Measurements from ENCODE around the gene SLC25A42. TPM values are rescaled to one million over a fixed set of nuclear protein-coding genes. Genes with fewer than 3 reads are reported as not detected.
A peak's percentile ranks its signal among the peaks of the same experiment; 100 is the strongest.

The SLC25A42 gene
- total RNA-seq, 1 donor from 2014 or later: 27.2 TPM

DNA sequence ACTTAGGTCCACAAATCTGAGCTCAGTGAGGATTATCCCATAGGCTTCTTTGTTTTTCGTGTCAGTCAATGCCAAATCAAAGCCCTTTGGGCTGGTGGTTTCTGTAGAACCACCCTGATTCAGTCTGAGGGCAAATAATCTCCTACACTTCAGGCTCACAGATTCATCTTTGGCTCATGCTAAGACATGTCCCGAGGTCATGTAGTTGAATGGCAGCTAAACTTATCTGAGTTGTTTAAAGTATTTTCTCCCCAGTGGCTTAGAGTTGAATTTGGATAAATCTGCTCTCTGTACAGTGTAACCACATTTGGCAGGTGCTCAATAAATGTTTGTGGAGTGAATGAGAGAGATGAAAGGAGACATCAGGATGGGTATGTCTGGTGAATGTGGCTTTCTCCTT lies 13.1 kb upstream of the SLC25A42 start:
- DNase-seq: no peak
- H3K36me3 ChIP-seq: peaks cover 54% of the 10 kb centered on the region
- H3K9me3 ChIP-seq (replicated peaks): no peaks in the 10 kb centered on the region
- no peaks in the 10 kb centered on the region for H3K4me1 ChIP-seq
- no peaks in the 10 kb centered on the region for H3K27me3 ChIP-seq (ENCODE audit: low read depth)
- intact Hi-C loops (cut with micrococcal nuclease): loop anchor here (5.0 kb wide), 1 partner anchor 87 kb away; the partner anchor contains the start of gene TMEM161A
- no peak overlapping the region for H3K4me3 ChIP-seq
- H3K27ac ChIP-seq (replicated peaks): no peak overlapping the region
- TF ChIP-seq, protein P1, sequence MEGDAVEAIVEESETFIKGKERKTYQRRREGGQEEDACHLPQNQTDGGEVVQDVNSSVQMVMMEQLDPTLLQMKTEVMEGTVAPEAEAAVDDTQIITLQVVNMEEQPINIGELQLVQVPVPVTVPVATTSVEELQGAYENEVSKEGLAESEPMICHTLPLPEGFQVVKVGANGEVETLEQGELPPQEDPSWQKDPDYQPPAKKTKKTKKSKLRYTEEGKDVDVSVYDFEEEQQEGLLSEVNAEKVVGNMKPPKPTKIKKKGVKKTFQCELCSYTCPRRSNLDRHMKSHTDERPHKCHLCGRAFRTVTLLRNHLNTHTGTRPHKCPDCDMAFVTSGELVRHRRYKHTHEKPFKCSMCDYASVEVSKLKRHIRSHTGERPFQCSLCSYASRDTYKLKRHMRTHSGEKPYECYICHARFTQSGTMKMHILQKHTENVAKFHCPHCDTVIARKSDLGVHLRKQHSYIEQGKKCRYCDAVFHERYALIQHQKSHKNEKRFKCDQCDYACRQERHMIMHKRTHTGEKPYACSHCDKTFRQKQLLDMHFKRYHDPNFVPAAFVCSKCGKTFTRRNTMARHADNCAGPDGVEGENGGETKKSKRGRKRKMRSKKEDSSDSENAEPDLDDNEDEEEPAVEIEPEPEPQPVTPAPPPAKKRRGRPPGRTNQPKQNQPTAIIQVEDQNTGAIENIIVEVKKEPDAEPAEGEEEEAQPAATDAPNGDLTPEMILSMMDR (IDR thresholded peaks at IDR 0.05; ENCODE audit: borderline replicate concordance): no peak

DNA sequence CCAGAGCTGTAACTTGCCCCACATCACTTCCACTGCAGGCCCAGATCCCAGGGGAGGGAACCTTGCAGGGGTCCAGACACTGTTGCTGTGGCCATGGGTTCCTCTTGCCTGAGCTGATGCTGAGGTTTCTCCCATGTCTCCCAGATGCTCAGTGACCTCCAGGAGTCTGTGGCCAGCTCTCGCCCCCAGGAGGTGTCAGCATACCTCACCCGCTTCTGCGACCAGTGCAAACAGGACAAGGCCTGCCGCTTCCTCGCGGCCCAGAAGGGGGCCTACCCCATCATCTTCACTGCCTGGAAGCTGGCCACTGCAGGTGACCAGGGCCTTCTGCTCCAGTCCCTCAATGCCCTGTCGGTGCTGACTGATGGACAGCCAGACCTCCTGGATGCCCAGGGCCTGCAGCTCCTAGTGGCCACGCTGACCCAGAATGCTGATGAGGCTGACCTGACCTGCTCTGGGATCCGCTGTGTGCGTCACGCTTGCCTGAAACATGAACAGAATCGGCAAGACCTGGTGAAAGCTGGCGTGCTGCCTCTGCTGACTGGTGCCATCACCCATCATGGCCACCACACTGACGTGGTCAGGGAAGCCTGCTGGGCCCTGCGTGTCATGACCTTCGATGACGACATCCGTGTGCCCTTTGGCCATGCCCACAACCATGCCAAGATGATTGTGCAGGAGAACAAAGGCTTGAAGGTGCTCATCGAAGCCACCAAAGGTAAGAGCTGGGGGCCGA lies 12.1 kb upstream of the SLC25A42 start:
- Histone ChIP-seq H3K9me3 (replicated peaks) (no peaks in the 10 kb centered on the region), H3K27me3 (ENCODE audit: low read depth) (no peaks in the 10 kb centered on the region), H3K27ac (replicated peaks) (no peak overlapping the region), H3K4me3 (no peak overlapping the region), H3K4me1 (no peaks in the 10 kb centered on the region), H3K36me3 (peaks cover 47% of the 10 kb centered on the region)
- intact Hi-C loops (cut with micrococcal nuclease): loop anchor here (5.0 kb wide), 1 partner anchor 86 kb away; the partner anchor contains the start of gene TMEM161A
- TF ChIP-seq, protein P1 (IDR thresholded peaks at IDR 0.05; ENCODE audit: borderline replicate concordance): no peak
- no peak for DNase-seq

DNA sequence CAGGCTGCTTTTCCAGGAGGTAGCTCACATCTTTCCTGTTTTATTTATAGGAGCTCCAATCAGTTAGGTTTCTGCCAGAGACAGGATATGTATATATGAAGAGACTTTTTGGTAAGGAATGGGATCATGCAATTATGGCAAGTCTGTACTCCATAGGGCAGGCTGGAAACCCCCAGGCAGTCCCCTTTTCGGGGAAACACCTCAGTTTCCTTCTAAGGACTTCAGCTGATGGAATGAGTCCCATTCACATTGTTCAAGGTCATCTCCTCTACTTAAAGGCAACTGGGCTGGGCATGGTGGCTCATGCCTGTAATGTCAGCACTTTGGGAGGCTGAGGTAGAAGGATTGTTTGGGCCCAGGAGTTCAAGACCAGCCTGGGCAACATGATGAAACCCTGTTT lies 10.9 kb upstream of the SLC25A42 start:
- H3K36me3 ChIP-seq: peaks cover 47% of the 10 kb centered on the region
- TF ChIP-seq, protein P1 (IDR thresholded peaks at IDR 0.05; ENCODE audit: borderline replicate concordance): no peak
- intact Hi-C loops (cut with micrococcal nuclease): loop anchor here (5.0 kb wide), 1 partner anchor 84 kb away; the partner anchor contains the start of gene TMEM161A

DNA sequence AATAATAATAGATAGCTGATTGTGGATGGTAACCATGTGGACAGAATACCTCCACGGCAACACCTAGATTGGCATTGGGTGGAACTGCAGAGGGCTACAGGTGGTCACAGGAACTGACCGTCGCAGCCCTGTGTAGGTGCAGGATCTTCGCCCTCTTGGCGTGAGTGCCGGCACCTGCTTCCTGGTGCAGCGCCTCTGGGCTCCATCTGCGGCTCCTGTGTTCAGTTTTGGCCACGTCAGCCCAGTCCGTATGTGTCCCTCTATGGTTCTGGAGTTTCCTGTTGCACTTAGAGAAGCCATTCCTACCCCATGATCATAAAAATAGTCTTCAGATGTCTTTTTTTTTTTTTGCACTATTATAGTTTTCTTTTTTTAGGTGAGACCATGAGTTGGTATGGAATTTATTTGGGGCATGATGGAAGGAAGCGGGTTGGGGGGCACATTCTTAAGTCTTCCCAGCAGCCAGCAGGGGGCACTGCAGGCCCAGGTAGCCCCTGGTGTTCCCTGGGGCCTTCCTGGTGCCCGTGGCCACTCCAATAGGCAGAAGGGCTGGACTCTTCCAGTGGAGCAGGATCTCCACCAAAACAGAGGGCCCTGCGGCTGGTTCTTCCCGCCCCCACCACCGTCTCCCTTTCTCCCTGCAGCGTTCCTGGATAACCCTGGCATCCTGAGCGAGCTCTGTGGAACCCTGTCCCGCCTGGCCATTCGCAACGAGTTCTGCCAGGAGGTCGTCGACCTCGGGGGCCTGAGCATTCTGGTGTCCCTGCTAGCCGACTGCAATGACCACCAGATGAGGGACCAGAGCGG lies 10.1 kb upstream of the SLC25A42 start:
- Histone ChIP-seq H3K4me3 (no peak overlapping the region), H3K4me1 (no peaks in the 10 kb centered on the region), H3K27me3 (ENCODE audit: low read depth) (no peaks in the 10 kb centered on the region), H3K27ac (replicated peaks) (no peak overlapping the region), H3K36me3 (peaks cover 50% of the 10 kb centered on the region), H3K9me3 (replicated peaks) (no peaks in the 10 kb centered on the region)
- intact Hi-C loops (cut with micrococcal nuclease): loop anchor here (5.0 kb wide), 1 partner anchor 84 kb away; the partner anchor contains the start of gene TMEM161A
- DNase-seq: peak; percentile 76
- TF ChIP-seq, protein P1 (IDR thresholded peaks at IDR 0.05; ENCODE audit: borderline replicate concordance): peak; percentile 84

More for the DNA sequence above, 10.9 kb upstream of the SLC25A42 start:
- Histone ChIP-seq H3K9me3 (replicated peaks) (no peaks in the 10 kb centered on the region), H3K27ac (replicated peaks) (no peak overlapping the region), H3K4me1 (no peaks in the 10 kb centered on the region), H3K27me3 (ENCODE audit: low read depth) (no peaks in the 10 kb centered on the region), H3K4me3 (no peak overlapping the region)
- no peak for DNase-seq

DNA sequence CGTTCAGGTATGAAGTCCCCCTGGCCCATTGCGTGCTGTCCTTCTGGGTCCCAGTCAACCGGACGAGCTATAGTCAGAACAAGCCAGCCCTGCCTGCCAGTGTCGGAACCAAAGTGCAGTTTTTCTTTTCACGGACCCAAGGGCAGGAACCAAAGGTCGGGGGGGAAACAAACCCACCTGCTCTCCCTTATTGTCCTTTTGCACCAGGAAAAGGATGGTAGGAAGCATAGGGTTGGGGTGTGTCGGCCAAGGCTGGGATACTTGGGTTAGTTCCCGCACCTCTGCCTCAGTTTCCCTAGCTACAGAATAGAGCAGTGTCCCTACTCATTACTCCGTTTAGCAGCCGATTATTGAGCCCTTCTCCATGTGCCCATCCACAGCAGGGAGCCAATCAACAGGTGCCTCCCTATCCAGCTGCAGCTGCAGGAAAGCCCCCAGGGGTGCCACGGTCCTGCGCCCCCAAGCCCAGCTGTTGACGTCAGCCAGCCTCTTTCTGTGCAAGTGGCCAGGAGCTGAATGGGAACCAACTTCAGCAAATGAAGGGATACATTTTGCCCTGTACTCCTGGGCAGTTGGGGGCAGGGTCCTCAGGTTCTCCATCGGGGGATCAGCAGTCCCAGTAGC lies 9.4 kb upstream of the SLC25A42 start:
- DNase-seq: no peak
- intact Hi-C loops (cut with micrococcal nuclease): loop anchor here (5.0 kb wide), 1 partner anchor 83 kb away; the partner anchor contains the start of gene TMEM161A
- Histone ChIP-seq H3K36me3 (peaks cover 51% of the 10 kb centered on the region), H3K4me3 (no peak overlapping the region), H3K4me1 (peaks cover 5% of the 10 kb centered on the region), H3K27me3 (ENCODE audit: low read depth) (no peaks in the 10 kb centered on the region), H3K9me3 (replicated peaks) (no peaks in the 10 kb centered on the region), H3K27ac (replicated peaks) (no peak overlapping the region)
- TF ChIP-seq, protein P1 (IDR thresholded peaks at IDR 0.05; ENCODE audit: borderline replicate concordance): no peak

Measured in left ventricle myocardium inferior (tissue), 1 donor.